ENCODE measurements around the gene PRAMEF9.
A peak's percentile ranks its signal among the peaks of the same experiment; 100 is the strongest.
"Not testable (repeated sequence)": the region's sequence is repeated elsewhere in the genome, so short reads cannot be mapped to it uniquely, and the experiment has no call there.

The PRAMEF9 gene

GRCh38 chr1:13171548-13171947, at the start of gene PRAMEF9:
TSS of gene PRAMEF9 (plus strand) at chr1:13171848. CDS start at chr1:13175281, 3,433 bp downstream.
- DNase-seq (ENCODE audit: low spot score); in situ Hi-C loops (cut with MboI; ENCODE audit: low sequenced_read_pairs, unreplicated experiment): not testable (repeated sequence)

- in situ Hi-C loops (cut with MboI; ENCODE audit: low sequenced_read_pairs, unreplicated experiment); DNase-seq (ENCODE audit: low spot score): not testable (repeated sequence)
Measured at GRCh38 chr1:13155909-13156308, 15.7 kb upstream of the PRAMEF9 start, which contains the start of gene PRAMEF26. TSS of gene PRAMEF26 (minus strand) at chr1:13156009. CDS start at chr1:13153095, 2,914 bp downstream.

- in situ Hi-C loops (cut with MboI; ENCODE audit: low sequenced_read_pairs, unreplicated experiment); DNase-seq (ENCODE audit: low spot score): not testable (repeated sequence)
Measured at GRCh38 chr1:13165531-13165930, 6.1 kb upstream of the PRAMEF9 start, which contains the start of gene HNRNPCL4. TSS of gene HNRNPCL4 (minus strand) at chr1:13165631. CDS start at chr1:13165467, 164 bp downstream.

- in situ Hi-C loops (cut with MboI; ENCODE audit: low sequenced_read_pairs, unreplicated experiment); DNase-seq (ENCODE audit: low spot score): not testable (repeated sequence)
Measured at GRCh38 chr1:13201309-13201708, 29.7 kb downstream of the PRAMEF9 start, which contains the start of gene PRAMEF13. TSS of gene PRAMEF13 (minus strand) at chr1:13201409. CDS start at chr1:13199589, 1,820 bp downstream.

GRCh38 chr1:13208712-13209111, 37.1 kb downstream of the PRAMEF9 start:
- DNase-seq (ENCODE audit: low spot score); in situ Hi-C loops (cut with MboI; ENCODE audit: low sequenced_read_pairs, unreplicated experiment): not testable (repeated sequence)

- DNase-seq (ENCODE audit: low spot score); in situ Hi-C loops (cut with MboI; ENCODE audit: low sequenced_read_pairs, unreplicated experiment): not testable (repeated sequence)
Measured at GRCh38 chr1:13216619-13217018, 45.0 kb downstream of the PRAMEF9 start.

- in situ Hi-C loops (cut with MboI; ENCODE audit: low sequenced_read_pairs, unreplicated experiment), result not testable (repeated sequence)
Measured at GRCh38 chr1:13219203-13219602, 47.6 kb downstream of the PRAMEF9 start.

GRCh38 chr1:13222788-13223187, 51.1 kb downstream of the PRAMEF9 start:
- in situ Hi-C loops (cut with MboI; ENCODE audit: low sequenced_read_pairs, unreplicated experiment); DNase-seq (ENCODE audit: low spot score): not testable (repeated sequence)

More at GRCh38 chr1:13219203-13219602, 47.6 kb downstream of the PRAMEF9 start:
- DNase-seq (ENCODE audit: low spot score), result not testable (repeated sequence)

- in situ Hi-C loops (cut with MboI; ENCODE audit: low sequenced_read_pairs, unreplicated experiment), result loop anchor here (25.0 kb wide), 1 partner anchor 437 kb away; the partner anchor contains the start of gene PRAMEF1
- DNase-seq (ENCODE audit: low spot score), result no peak
- no peak for TF ChIP-seq CTCF (IDR thresholded peaks at IDR 0.05; ENCODE audit: borderline replicate concordance, control extremely low read depth, extremely low read depth, insufficient read depth, missing control alignments)
Measured at GRCh38 chr1:13224480-13225060, 52.9 kb downstream of the PRAMEF9 start.

- in situ Hi-C loops (cut with MboI; ENCODE audit: low sequenced_read_pairs, unreplicated experiment), result loop anchor here (25.0 kb wide), 1 partner anchor 438 kb away; the partner anchor contains the start of gene PRAMEF1
- DNase-seq (ENCODE audit: low spot score), result not testable (repeated sequence)
Measured at GRCh38 chr1:13225675-13226204, 54.1 kb downstream of the PRAMEF9 start, which contains the start of gene PRAMEF18. TSS of gene PRAMEF18 (minus strand) at chr1:13226154. CDS start at chr1:13226106, 48 bp downstream.

- in situ Hi-C loops (cut with MboI; ENCODE audit: low sequenced_read_pairs, unreplicated experiment), result loop anchor here (25.0 kb wide), 1 partner anchor 440 kb away; the partner anchor contains the start of gene PRAMEF1
- DNase-seq (ENCODE audit: low spot score), result not testable (repeated sequence)
Measured at GRCh38 chr1:13227271-13228055, 55.8 kb downstream of the PRAMEF9 start.

GRCh38 chr1:13228343-13228781, 56.7 kb downstream of the PRAMEF9 start:
- TF ChIP-seq CTCF (IDR thresholded peaks at IDR 0.05; ENCODE audit: borderline replicate concordance, control extremely low read depth, extremely low read depth, insufficient read depth, missing control alignments), result peak; percentile 64
- in situ Hi-C loops (cut with MboI; ENCODE audit: low sequenced_read_pairs, unreplicated experiment), result loop anchor here (25.0 kb wide), 1 partner anchor 441 kb away; the partner anchor contains the start of gene PRAMEF1

More at GRCh38 chr1:13228343-13228781, 56.7 kb downstream of the PRAMEF9 start:
- DNase-seq (ENCODE audit: low spot score), result no peak

Measured in GM13976 (cell line).